ENCODE measurements around the gene INPP5D. TPM values are rescaled to one million over a fixed set of nuclear protein-coding genes. Genes with fewer than 3 reads are reported as not detected.

The INPP5D gene
- total RNA-seq, 1 experiment from 2014 or later: 12.7 TPM

GRCh38 chr2:233171344-233171743 is 111.2 kb downstream of the INPP5D start:
- Histone ChIP-seq H3K9me3 (ENCODE audit: control insufficient read depth, low read depth, low read length) (no peaks in the 10 kb centered on the region), H4K91ac (ENCODE audit: insufficient read length, low read depth, low read length) (no peak overlapping the region), H3K4ac (ENCODE audit: low read depth, low read length) (no peak overlapping the region), H4K5ac (ENCODE audit: insufficient read length, low read depth, low read length) (no peak overlapping the region), H2BK120ac (ENCODE audit: low read depth, low read length, poor library complexity, severe bottlenecking) (no peak overlapping the region), H3K23ac (ENCODE audit: insufficient read length, low read depth, low read length) (no peak overlapping the region), H3K18ac (ENCODE audit: insufficient read length, low read depth, low read length) (no peak overlapping the region), H3K4me1 (ENCODE audit: insufficient read depth, low read length) (peaks cover 3% of the 10 kb centered on the region; the same call in 1 of the 2 replicates), H3K79me1 (ENCODE audit: insufficient read depth, low read depth, low read length, poor library complexity, severe bottlenecking) (no peaks in the 10 kb centered on the region), H3K79me2 (ENCODE audit: insufficient read depth, low read length) (no peaks in the 10 kb centered on the region), H4K8ac (replicated peaks; ENCODE audit: insufficient read length, low read depth, low read length) (no peak overlapping the region), H3K27me3 (ENCODE audit: insufficient read depth, low read length) (no peaks in the 10 kb centered on the region), H3K4me2 (ENCODE audit: insufficient read depth, insufficient read length, low read length) (no peak overlapping the region), H2BK5ac (ENCODE audit: insufficient read length, low read length) (no peak overlapping the region), H2BK15ac (ENCODE audit: low read depth, low read length) (no peak overlapping the region), H2AK5ac (ENCODE audit: insufficient read length, low read length) (no peak overlapping the region), H3K56ac (ENCODE audit: insufficient read length, low read depth, low read length) (no peak overlapping the region), H3K27ac (ENCODE audit: insufficient read length, low read depth, low read length) (no peak overlapping the region), H2BK20ac (ENCODE audit: low read depth, low read length, poor library complexity, severe bottlenecking) (no peak overlapping the region), H3K23me2 (ENCODE audit: insufficient read length, low read depth, low read length, poor library complexity, severe bottlenecking) (no peaks in the 10 kb centered on the region), H3K9ac (ENCODE audit: extremely low read depth, insufficient read length, low read length) (no peak overlapping the region), H3K14ac (ENCODE audit: insufficient read depth, low read length) (no peak overlapping the region), H2BK12ac (ENCODE audit: insufficient read length, low read depth, low read length) (no peak overlapping the region), H2AFZ (ENCODE audit: low read length) (no peak overlapping the region), H4K20me1 (ENCODE audit: control insufficient read depth, insufficient read depth, insufficient read length) (no peaks in the 10 kb centered on the region), H3T11ph (ENCODE audit: low read length) (no peak overlapping the region)
- no CpG with 5 or more reads among the region's 2 CpGs for WGBS (ENCODE audit: extremely low coverage, insufficient read length, low lambda C conversion rate)
- Mint-ChIP-seq H3K36me3 (ENCODE audit: insufficient read depth in 1 of 3, low read depth in 3 of 3) (peaks cover 0 to 40% (median 13%) of the 10 kb centered on the region in 3 experiments; a peak in 5 of 7 replicates), H3K9me3 (peaks cover 0 to 4% of the 10 kb centered on the region in 2 experiments; a peak in 2 of 5 replicates), H3K4me1 (peaks cover 7 to 12% of the 10 kb centered on the region in 2 experiments), H3K27me3 (ENCODE audit: low read depth) (no peaks in the 10 kb centered on the region), H3K27ac (no peak overlapping the region), H3K4me3 (no peak overlapping the region)
- TF ChIP-seq CTCF (conservative IDR thresholded peaks at IDR 0.05): no peak
- no peak for DNase-seq
